NCI-H69 (cell line): ENCODE measurements around the gene KRTAP5-7.
"Not testable (repeated sequence)": the region's sequence is repeated elsewhere in the genome, so short reads cannot be mapped to it uniquely, and the experiment has no call there.

Source experiments
- DNase-seq: peaks from one replicate; lab custom pipeline; 2025; lab: John Stamatoyannopoulos, UW

The KRTAP5-7 gene

GRCh38 chr11:71526796-71527575 is at the start of gene KRTAP5-7:
KRTAP5-7 (plus strand) TSS chr11:71527267; CDS start chr11:71527301, 34 bp downstream.
- DNase-seq: not testable (repeated sequence)

- DNase-seq: no peak
Observed at GRCh38 chr11:71477641-71478527, 49.2 kb upstream of the KRTAP5-7 start.

- no peak for DNase-seq
Observed at GRCh38 chr11:71478528-71478840, 48.6 kb upstream of the KRTAP5-7 start.

GRCh38 chr11:71481101-71481960 is 45.7 kb upstream of the KRTAP5-7 start:
- no peak for DNase-seq

GRCh38 chr11:71482216-71482615 is 44.9 kb upstream of the KRTAP5-7 start:
- no peak for DNase-seq

GRCh38 chr11:71482746-71483364 is 44.2 kb upstream of the KRTAP5-7 start:
- DNase-seq: no peak

- DNase-seq: no peak
Observed at GRCh38 chr11:71483692-71484091, 43.4 kb upstream of the KRTAP5-7 start.

GRCh38 chr11:71484248-71485062 is 42.6 kb upstream of the KRTAP5-7 start:
- DNase-seq: no peak

GRCh38 chr11:71485063-71485399 is 42.0 kb upstream of the KRTAP5-7 start:
- DNase-seq: no peak

GRCh38 chr11:71485466-71485865 is 41.6 kb upstream of the KRTAP5-7 start:
- DNase-seq: no peak

GRCh38 chr11:71486320-71486719 is 40.7 kb upstream of the KRTAP5-7 start:
- no peak for DNase-seq

- DNase-seq: no peak
Observed at GRCh38 chr11:71488681-71489270, 38.3 kb upstream of the KRTAP5-7 start.

GRCh38 chr11:71489311-71490043 is 37.6 kb upstream of the KRTAP5-7 start:
- no peak for DNase-seq

- DNase-seq: no peak
Observed at GRCh38 chr11:71490044-71490730, 36.9 kb upstream of the KRTAP5-7 start.

GRCh38 chr11:71490731-71491390 is 36.2 kb upstream of the KRTAP5-7 start:
- DNase-seq: no peak

GRCh38 chr11:71491531-71491930 is 35.5 kb upstream of the KRTAP5-7 start:
- no peak for DNase-seq

- DNase-seq: no peak
Observed at GRCh38 chr11:71491940-71492339, 35.1 kb upstream of the KRTAP5-7 start.

GRCh38 chr11:71495286-71496230 is 31.5 kb upstream of the KRTAP5-7 start:
- no peak for DNase-seq
